Hematopoietic multipotent progenitor cell treated with erythropoietin and hydrocortisone succinate and interleukin-3 and kit ligand, for 8 days (in vitro differentiated cells): ENCODE results near the gene XRCC4.
"Not testable (repeated sequence)": the region's sequence is repeated elsewhere in the genome, so short reads cannot be mapped to it uniquely, and the experiment has no call there.

ENCODE experiments used
- DNase-seq: peaks from one replicate; pipeline ENCODE4 v3.0.0-alpha.2; 2015

XRCC4 gene

GRCh38 chr5:83118471-83118870, 41.1 kb downstream of the XRCC4 start:
- peak; percentile 10 for DNase-seq

DNA sequence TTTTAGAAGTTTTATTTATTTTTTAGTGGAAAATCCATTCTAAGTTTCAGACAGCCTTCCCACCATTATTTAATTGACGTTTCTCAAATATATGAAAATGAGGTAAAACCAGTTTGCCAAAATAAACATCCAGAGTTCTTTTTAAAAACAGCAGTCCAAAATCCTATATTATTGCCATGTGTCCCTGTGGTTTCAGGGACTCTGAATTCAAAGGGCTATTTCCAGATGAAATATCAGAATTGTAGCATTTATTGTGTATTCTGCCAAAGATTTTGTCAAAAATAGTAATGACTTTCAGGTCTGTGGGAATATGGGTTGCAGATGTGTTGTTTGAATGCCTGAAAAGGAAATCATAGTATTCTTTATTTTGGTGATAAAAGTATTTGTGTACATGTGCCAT, 41.6 kb downstream of the XRCC4 start:
- DNase-seq: no peak

DNA sequence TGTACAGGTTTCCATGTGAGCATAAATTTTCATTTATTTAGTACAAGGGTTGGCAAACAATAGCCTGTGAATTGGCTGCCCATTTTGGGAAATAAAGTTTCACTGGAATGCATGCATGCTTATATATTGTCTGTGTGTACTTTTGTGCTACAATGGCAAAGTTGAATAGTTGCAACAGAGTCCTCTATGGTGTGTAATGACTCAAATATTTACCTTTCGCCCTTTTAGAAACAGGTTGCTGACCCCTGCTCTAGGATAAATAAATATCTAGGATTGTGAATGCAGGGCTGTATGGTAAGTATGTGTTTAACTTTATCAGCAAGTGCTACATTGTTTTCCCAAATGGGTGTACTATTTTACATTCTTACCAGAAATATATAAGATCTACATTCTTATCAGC, 47.2 kb downstream of the XRCC4 start:
- no peak for DNase-seq

GRCh38 chr5:83125560-83125959, 48.2 kb downstream of the XRCC4 start:
- DNase-seq: no peak

DNA sequence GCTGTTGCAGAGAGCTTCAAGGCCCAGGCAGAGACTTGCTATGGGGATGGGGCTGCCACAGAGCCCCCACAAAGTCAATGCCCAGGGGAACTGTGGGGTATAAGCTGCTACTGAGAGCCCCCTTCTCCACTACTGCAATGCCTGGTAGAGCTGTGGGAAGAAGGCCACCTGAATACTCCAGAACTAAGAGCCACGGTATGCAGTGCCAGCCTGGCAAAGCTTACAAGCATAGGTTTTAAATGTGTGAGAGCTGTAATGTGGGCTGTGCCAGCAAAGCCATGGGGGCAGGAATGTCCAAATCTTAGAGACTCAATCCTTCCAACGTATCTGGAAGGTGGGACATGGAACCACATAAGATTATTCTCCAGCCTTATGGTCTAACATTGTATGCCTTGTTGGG, 49.2 kb downstream of the XRCC4 start:
- no peak for DNase-seq

- no peak for DNase-seq
Observed at GRCh38 chr5:83133797-83134196, 56.5 kb downstream of the XRCC4 start.

DNA sequence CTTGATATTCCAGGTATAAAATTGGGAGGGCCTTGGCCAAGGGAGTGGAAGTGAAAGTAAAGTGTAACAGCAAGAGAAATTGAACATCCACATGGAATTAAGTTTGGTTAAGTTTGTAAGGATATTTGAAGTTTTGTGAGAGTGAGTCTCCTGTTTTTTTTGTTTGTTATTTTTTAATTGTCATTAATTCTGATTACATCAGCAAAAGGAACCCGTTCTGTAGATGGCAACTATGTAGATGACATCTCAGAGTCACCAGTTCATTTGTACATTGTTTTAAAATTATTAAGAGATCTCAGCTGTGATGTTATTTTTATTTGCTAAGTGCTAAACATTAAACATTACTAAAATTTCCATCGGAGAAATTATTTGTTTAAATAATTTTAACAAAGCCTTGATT, 65.2 kb downstream of the XRCC4 start:
- no peak for DNase-seq

DNA sequence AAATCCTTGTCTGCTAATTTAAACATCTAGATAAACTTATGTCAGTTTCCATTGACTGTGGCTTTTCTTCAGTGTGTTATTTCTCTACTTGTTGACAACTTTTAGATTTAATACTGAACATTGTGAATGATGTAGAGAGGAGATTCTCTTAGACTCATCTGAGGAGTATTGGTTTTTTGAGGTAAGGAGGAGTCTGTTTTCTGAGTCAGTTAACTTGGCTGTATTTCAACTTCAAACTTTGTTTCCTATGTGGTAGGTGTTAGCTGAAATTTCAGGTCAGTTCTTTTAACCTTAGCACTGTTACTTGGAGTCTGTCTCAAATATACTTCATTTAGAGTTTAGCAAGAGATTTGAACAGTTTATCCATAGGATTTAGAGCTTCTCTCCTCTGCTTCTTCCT, 67.9 kb downstream of the XRCC4 start:
- DNase-seq: no peak

- no peak for DNase-seq
Observed at GRCh38 chr5:83145882-83146331, 68.6 kb downstream of the XRCC4 start.

GRCh38 chr5:83146441-83146840, 69.1 kb downstream of the XRCC4 start:
- DNase-seq: no peak

DNA sequence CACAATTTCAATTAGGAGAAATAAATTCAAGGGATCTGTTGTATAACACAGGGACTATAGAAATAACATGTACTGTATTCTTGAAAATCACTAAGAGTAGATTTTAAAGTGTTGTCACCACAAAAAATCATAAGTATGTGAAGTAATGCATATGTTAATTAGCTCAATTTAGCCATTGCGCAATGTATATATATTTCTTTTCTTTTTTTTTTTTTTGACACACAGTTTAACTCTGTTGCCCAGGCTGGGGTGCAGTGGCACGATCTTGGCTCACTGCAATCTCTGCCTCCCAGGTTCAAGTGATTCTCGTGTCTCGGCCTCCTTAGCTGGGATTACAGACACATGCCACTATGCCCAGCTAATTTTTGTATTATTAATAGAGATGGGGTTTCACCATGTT, 70.2 kb downstream of the XRCC4 start:
- no peak for DNase-seq

DNA sequence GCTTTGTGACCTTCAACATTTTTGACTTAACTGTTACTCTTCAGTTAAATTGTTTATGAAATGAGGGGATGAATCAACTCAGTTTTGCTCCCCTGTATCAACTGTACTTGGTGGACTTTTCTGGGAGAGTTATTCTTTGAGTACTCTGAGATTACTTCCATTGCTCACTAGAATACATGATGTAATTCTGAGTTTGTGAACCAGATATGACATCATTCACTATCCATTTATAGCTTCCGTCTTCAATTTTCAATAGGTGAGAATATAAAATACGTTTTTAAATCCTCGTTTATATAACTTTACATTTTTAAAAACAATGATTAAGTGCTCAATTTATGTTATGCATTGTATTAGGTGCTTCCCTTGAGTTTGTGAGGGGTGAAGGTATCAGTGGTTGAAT, 71.0 kb downstream of the XRCC4 start:
- no peak for DNase-seq

- DNase-seq: no peak
Observed at GRCh38 chr5:83149671-83150070, 72.3 kb downstream of the XRCC4 start.

DNA sequence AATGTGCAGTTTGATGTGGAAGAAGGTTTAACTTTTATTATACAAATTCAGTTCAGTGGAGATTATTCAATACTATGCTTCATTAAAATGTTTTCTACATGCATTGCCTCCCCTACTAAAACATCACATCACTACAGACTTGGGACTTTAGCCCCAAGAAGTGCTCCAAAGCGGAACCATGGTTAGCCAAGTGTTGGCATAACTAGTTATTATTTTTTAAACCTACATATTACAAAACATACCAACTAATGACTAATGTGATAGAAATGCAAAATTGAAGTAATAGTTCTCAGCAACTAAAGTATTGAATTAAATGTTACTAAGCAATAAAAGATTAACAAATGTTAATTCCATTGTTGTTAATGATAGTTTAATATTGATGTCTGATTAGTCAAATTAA, 74.5 kb downstream of the XRCC4 start:
- DNase-seq: no peak

DNA sequence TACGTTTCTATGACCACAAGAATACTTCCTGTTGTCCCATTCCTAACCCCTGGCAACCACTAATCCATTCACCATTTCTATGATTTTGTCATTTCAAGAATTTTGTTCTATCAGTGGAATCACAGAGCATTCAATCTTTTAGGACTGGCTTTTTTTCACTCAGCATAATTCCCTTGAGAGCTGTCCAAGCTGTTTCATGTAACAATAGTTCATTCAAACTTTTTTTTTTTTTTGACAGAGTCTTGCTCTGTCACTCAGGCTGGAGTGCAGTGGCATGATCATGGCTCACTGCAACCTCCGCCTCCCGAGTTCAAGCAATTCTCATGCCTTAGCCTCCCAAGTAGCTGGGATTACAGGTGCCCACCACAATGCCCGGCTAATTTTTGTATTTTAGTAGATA, 75.6 kb downstream of the XRCC4 start:
- DNase-seq: not testable (repeated sequence)

GRCh38 chr5:83156001-83156400, 78.7 kb downstream of the XRCC4 start:
- DNase-seq: no peak

DNA sequence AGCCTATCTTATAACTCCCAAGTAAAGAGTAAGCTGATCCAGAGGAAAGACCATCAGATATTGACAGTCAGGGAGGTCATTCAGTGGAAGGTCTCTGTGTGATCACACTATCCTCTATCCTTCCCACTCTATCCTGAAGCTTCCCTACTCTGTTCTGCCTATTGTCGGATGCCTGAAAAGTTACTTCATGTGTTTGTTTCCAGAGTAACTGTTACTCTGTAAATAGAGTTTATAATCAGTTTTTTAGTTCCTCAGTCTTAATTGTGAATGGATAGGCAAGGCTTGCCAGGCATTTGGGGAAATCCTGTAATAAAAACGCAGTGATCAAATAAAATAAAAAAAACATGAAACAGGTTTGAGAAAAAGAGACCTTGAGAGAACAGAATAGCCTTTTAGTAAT, 79.8 kb downstream of the XRCC4 start:
- no peak for DNase-seq

- DNase-seq: no peak
Observed at GRCh38 chr5:83162601-83163000, 85.3 kb downstream of the XRCC4 start.

- no peak for DNase-seq
Observed at GRCh38 chr5:83167538-83167937, 90.2 kb downstream of the XRCC4 start.

DNA sequence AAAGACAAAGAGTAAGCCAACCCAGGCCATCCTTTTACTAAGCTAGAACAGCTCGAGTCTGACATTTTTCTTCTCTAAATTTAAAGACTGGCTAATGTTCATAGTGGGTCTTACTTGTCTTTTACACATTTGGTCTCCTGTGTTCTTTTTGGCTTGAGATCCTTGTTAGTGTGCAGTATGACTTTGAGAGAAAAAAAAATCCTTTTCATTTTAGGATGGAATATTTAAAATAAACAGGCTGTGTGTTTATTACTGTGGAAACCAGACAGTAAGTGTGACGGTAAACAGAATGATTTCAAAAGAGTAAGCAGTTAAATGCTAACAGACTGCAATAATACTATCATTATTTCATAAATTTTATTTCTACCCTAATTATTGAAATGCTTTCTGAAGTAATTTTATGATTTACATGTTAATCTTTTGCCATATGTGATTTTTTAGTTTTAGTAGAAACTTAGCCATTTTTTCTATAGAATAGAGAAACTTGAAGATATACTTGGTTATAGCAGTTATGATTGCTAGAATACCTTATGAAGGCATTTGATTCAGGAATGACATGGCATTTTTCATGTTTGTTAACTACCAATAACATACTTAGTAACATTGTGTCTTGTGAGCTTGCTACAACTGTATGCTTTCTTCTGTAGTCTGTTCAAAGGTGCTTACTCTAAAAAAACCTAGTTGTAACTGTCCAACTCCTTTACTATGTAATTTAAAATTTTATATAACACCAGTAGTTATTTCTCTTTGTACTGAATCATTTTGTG, 92.4 kb downstream of the XRCC4 start:
- DNase-seq: no peak

DNA sequence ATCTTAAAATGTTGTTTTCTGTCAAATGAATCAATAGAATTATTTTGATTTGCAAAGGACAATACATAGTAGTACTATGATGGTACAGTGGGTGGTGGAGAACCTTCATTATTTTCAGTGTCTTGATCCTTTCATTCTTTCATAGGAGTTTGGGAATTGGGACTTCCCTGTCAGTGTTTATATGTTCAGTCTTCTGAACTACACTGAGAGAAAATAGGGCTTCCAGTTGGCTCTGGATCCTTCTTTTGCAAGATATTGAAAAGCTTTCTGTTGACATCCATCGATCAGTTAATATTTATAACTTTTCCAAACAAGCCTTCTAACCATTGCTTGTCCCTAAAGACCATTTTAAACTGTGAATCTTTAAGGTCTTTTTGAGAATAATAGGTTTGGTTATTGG, 94.7 kb downstream of the XRCC4 start:
- DNase-seq: no peak

GRCh38 chr5:83172655-83173054, 95.3 kb downstream of the XRCC4 start:
- no peak for DNase-seq

DNA sequence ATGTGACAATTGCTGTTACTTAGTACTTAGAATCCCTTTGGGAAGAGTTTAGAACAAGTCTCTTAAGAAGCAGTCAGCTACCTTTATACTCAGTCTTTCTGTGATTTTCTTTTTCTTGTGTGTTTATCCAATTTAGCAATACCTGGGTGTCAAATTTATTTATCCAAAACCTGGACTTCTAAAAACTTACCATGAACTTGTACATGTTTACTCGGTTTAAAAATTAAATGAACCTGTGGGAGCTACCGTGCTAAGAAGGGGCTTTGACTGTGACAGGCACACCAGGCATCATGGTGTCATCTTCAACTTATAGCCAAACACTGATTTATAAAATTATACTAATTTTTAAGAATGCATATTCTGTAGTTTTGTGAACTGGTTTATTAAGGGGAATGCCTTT, 96.5 kb downstream of the XRCC4 start:
- no peak for DNase-seq

DNA sequence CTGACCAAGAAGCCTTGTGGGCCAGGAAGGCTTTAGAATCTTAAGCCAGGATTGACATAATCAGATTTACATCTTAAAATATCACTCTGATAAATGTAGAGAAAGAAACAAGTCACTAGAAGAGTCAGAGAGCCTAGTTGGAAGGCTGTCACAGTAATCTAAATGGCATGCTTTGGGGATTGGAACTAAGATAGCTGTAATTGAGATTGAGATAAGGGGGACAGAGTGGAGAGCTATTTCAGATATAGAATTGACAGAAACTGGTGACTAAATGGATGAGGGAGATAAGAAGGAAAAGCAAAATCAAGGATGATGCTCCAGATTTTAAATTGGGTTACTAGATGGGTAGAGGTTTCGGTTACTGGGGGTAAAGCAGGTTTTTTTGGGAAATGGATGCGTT, 100.5 kb downstream of the XRCC4 start:
- no peak for DNase-seq

DNA sequence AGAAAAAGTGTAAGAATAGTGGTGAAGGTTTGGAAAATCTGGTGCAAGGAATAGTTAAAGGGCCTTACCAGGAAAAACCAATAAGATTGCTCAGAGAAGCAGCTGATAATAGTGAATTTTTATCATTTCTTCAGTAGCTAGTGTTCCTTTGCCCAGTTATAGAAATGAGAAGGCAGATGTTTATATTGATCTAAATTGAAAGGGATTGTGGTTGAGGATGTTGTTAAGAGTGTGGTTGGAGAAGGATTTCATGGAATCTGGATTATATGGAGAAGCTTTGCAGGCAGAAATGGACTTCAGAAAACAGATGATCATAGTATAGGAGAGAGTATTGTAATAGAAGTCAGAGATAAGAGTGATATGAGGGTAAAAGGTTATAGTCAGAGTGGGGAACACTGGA, 102.6 kb downstream of the XRCC4 start:
- no peak for DNase-seq
